ENCODE data around the gene TNNI2. TPM values are rescaled to one million over a fixed set of nuclear protein-coding genes. Genes with fewer than 3 reads are reported as not detected.

The TNNI2 gene
- total RNA-seq, 1 donor from 2014 or later, result 1.7 TPM

GRCh38 chr11:1888347-1888753 lies 49.6 kb downstream of the TNNI2 start:
- DNase-seq (ENCODE audit: extremely low spot score, unreplicated experiment), result no peak
- no peak overlapping the region for H3K4me3 Mint-ChIP-seq
- no peak for TF ChIP-seq CTCF (conservative IDR thresholded peaks at IDR 0.05)
- no peaks in the 10 kb centered on the region for H3K27me3 Mint-ChIP-seq
- H3K9me3 Mint-ChIP-seq, result no peaks in the 10 kb centered on the region
- no peak overlapping the region for H3K27ac Mint-ChIP-seq
- no peaks in the 10 kb centered on the region for H3K36me3 Mint-ChIP-seq
- H3K4me1 Mint-ChIP-seq (ENCODE audit: unreplicated experiment), result no peaks in the 10 kb centered on the region

DNA sequence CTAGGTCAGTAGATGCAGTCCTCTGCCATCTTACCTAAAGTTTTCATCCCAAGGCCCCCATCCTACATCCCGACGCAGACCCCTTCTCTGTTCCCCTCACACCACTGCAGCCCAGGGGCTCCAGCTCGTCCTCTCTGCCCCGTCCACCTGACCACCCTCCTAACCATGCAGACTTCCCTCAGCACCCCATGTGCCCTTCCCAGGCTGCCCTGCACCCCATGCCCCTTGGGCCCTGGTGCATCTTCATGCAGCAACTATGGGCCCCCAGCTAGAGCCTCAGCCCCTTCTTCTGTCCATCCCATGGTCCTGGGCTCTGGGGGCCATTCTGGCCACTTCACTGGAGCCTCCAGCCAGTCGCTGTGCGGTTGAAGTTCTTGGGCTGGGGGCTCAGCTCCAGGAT lies 50.0 kb downstream of the TNNI2 start:
- peak; percentile 66 for DNase-seq (ENCODE audit: extremely low spot score, unreplicated experiment)
- no peaks in the 10 kb centered on the region for H3K27me3 Mint-ChIP-seq
- no peak overlapping the region for H3K27ac Mint-ChIP-seq

DNA sequence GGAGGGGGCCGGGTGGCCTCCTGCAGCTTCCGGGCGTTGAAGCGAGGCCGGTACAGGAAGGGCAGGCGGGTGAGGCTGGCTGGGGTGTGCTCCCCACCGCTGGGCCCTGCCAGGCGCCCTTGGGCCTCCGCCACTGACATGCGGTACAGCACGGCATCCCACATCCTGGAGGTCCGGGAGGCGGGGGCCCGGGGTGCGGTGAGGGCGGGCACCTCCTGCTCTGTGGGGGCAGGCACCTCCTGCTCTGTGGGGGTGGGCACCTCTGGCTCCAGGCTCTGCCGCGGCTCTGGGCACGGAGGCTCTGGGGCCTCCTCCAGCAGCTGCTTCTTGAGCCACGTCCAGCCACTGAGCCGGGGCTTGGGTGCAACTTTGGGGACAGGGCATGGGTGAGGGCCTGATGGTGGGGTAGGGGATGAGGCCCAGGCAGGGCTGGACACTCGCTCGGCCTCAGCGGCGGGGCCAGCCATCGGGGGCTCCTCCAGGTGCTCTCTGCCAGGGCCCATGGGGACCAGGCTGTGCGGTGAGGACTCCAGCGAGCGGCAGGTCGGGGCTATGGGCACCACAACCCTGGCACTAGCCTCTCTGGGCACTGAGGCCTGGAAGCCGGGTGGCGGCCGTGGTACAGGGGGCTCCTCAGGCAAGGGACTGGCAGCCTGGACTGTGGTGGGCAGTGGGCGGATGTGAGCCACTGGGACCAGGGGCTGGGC lies 50.6 kb downstream of the TNNI2 start:
- Mint-ChIP-seq H3K27me3 (no peaks in the 10 kb centered on the region), H3K4me3 (no peak overlapping the region), H3K9me3 (no peaks in the 10 kb centered on the region), H3K36me3 (no peaks in the 10 kb centered on the region), H3K27ac (no peak overlapping the region), H3K4me1 (ENCODE audit: unreplicated experiment) (no peaks in the 10 kb centered on the region)
- peak; percentile 67 for DNase-seq (ENCODE audit: extremely low spot score, unreplicated experiment)
- TF ChIP-seq CTCF (conservative IDR thresholded peaks at IDR 0.05), result no peak

More for the DNA sequence above, 50.0 kb downstream of the TNNI2 start:
- Mint-ChIP-seq H3K4me1 (ENCODE audit: unreplicated experiment) (no peaks in the 10 kb centered on the region), H3K36me3 (no peaks in the 10 kb centered on the region), H3K9me3 (no peaks in the 10 kb centered on the region), H3K4me3 (no peak overlapping the region)
- no peak for TF ChIP-seq CTCF (conservative IDR thresholded peaks at IDR 0.05)

DNA sequence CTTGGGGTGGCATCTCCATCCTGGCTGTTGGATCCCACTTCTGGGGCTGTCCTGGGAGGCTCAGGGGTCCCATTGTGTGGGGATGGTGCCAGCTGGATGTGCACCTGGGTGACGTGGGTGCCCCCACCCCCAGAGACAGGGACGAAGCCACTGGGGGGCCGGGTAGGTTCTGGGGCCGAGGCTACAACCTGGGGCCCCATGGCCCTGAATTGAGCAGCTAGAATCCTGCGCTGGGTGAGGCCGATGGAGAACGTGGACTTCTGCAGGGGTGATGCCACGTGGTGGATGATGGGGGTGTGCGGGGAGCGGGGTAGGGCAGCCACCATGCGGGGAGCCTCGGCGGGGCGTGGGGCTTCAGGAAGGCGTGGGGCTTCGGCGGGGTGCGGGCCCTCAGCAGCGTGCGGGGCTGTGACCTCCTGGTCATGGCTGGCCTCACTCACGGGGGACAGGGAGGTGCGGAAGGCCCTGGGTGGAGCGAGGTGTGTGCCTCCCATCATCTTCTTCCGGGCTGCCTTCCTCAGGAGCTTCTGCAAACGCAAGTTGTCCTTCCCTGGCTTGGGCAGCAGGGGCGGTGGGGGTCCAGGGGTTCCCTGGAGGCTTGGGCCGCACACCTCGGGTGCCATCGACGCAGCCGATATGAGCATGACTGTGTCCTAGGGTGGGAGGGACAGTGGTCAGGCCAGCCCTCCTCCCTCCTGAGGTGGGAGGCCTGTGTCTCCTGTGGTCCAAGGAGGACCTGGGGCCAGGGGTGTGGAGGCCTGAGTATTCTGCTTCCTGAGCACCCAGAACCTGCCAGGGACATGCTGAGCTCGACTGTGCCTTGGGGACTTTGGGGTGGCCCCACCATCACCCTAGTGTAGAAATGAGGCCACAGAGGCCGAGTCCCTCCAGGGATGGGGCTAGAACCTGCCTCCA lies 51.4 kb downstream of the TNNI2 start:
- Mint-ChIP-seq H3K27me3 (no peaks in the 10 kb centered on the region), H3K9me3 (no peaks in the 10 kb centered on the region), H3K4me3 (no peak overlapping the region), H3K36me3 (no peaks in the 10 kb centered on the region), H3K4me1 (ENCODE audit: unreplicated experiment) (no peaks in the 10 kb centered on the region), H3K27ac (no peak overlapping the region)
- TF ChIP-seq CTCF (conservative IDR thresholded peaks at IDR 0.05), result no peak
- DNase-seq (ENCODE audit: extremely low spot score, unreplicated experiment), result peak; percentile 61

Small RNA genes within 50 kb of the gene (microRNA-seq; reads per million reads assigned to microRNA genes)
- gene MIR4298, result not detected
- not detected for gene MIR7847

Other genes starting within 250 kb of the TNNI2 start
- gene KRTAP5-2, start 240.7 kb upstream of the TNNI2 start, total RNA-seq (ENCODE audit: low replicate concordance), result not detected in 2 replicates
- not detected in 2 replicates for gene KRTAP5-3, start 230.5 kb upstream of the TNNI2 start, total RNA-seq (ENCODE audit: low replicate concordance)
- not detected in 2 replicates for gene KRTAP5-4, start 216.8 kb upstream of the TNNI2 start, total RNA-seq (ENCODE audit: low replicate concordance)
- not detected in 2 replicates for gene KRTAP5-5, start 209.2 kb upstream of the TNNI2 start, total RNA-seq (ENCODE audit: low replicate concordance)
- not detected in 2 replicates for gene KRTAP5-6, start 141.8 kb upstream of the TNNI2 start, total RNA-seq (ENCODE audit: low replicate concordance)
- 3.4 and 7.4 TPM in 2 replicates for gene IFITM10, start 88.4 kb upstream of the TNNI2 start, total RNA-seq (ENCODE audit: low replicate concordance)
- 318 and 557 TPM in 2 replicates for gene CTSD, start 75.1 kb upstream of the TNNI2 start, total RNA-seq (ENCODE audit: low replicate concordance)
- 4.5 and 7.9 TPM in 2 replicates for gene SYT8, start 4.0 kb upstream of the TNNI2 start, total RNA-seq (ENCODE audit: low replicate concordance)
- gene LSP1, start 14.1 kb downstream of the TNNI2 start, total RNA-seq (ENCODE audit: low replicate concordance), result 0.50 and 0.53 TPM in 2 replicates
- gene PRR33, start 52.9 kb downstream of the TNNI2 start, total RNA-seq (ENCODE audit: low replicate concordance), result not detected in 2 replicates
- 17.3 and 40.9 TPM in 2 replicates for gene TNNT3, start 80.7 kb downstream of the TNNI2 start, total RNA-seq (ENCODE audit: low replicate concordance)
- 40.0 and 46.1 TPM in 2 replicates for gene MRPL23, start 108.4 kb downstream of the TNNI2 start, total RNA-seq (ENCODE audit: low replicate concordance)
- 12,320 and 19,345 TPM in 2 replicates for gene H19, start 158.9 kb downstream of the TNNI2 start, total RNA-seq (ENCODE audit: low replicate concordance)